Measurements from ENCODE around the gene UBAC2.

DNA sequence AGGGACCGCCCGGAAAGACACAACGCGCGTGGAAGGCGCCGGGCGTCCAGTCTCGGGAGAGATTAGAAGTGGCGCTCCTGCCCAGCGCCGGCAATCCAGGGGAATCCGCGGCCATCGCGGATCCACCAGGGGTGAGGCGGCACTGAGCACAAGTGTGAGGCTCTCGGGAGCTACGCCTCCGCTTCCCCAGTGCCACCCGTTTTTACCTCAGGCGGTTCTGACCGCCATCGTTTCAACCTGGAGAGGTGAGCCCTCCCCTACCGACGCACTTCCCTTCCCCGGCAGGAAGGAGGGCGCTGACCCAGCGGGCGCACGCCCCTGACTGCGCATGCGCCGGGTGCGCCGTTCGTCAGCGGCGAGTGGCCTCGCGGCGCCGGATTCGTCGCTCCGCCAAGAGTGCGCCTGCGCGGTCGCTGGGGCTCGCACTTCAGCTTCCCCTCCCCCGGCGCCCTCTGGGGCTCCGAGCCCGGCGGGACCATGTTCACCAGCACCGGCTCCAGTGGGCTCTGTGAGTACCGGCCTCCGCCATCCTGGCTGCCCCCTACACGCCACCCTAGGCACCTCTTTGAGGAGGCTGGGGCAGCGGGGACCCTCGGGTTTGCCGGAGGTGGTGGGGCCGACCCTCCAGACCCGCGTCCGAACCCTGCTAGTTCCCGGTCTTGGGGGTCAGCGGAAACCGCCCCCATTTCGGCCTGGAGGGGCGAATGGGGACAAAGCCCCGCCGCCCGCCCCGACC is at the start of gene UBAC2:
- TF ChIP-seq POLR2A (IDR thresholded peaks at IDR 0.05) (peak; percentile 79 to 98), EP300 (IDR thresholded peaks at IDR 0.05) (no peak)
- TF ChIP-seq, protein P1, sequence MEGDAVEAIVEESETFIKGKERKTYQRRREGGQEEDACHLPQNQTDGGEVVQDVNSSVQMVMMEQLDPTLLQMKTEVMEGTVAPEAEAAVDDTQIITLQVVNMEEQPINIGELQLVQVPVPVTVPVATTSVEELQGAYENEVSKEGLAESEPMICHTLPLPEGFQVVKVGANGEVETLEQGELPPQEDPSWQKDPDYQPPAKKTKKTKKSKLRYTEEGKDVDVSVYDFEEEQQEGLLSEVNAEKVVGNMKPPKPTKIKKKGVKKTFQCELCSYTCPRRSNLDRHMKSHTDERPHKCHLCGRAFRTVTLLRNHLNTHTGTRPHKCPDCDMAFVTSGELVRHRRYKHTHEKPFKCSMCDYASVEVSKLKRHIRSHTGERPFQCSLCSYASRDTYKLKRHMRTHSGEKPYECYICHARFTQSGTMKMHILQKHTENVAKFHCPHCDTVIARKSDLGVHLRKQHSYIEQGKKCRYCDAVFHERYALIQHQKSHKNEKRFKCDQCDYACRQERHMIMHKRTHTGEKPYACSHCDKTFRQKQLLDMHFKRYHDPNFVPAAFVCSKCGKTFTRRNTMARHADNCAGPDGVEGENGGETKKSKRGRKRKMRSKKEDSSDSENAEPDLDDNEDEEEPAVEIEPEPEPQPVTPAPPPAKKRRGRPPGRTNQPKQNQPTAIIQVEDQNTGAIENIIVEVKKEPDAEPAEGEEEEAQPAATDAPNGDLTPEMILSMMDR (IDR thresholded peaks at IDR 0.05): peak in 1 of 2 donors; percentile 6

Measured in suprapubic skin (tissue), 3 donors.